Activated CD8-positive, alpha-beta memory T cell treated with anti-CD3 and anti-CD28 coated beads for 4 hours (primary cell): ENCODE results near the gene KCNMA1.
"Not testable (repeated sequence)": the region's sequence is repeated elsewhere in the genome, so short reads cannot be mapped to it uniquely, and the experiment has no call there.

Source experiments
- DNase-seq, 2 donors: peaks; one replicate each; pipeline ENCODE4 v3.0.0-alpha.2; 2020; ENCODE audit warnings: low read depth in 2 of 2

Gene KCNMA1

DNA sequence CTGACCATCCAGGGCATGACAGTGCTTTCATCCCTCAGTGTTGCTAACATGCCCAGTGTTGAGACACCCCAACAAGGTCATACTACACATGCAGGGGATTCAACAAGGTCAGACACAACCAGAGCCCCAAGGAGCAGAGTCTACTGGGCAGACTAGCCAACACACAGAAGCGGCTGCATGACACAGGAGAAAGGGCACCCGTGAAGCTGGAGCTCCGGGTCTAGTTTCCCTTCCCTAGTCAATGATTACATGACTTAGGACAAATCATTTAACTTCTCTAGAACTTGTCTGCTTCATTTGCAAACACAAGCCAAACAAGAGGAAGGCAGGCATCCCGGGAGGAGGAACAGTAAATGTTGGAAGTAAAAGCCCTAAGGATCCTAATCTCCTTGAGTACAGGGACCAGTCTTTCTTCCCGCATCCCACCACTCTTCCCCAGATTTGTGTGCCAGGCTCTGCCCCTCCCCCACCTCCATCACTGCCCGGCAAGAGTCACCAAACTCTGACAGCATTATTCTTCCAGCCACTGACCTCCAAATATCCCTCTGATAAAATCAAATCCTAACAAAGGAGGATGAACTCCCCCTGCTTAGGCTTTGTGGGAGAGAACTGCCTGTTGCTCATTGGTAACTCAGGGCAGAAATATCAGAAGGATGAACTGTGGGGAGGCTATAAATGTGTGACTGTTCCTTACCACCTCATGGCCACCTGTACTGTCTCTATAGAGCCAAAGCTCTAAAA lies 104.3 kb downstream of the KCNMA1 start:
- DNase-seq: no peak

DNA sequence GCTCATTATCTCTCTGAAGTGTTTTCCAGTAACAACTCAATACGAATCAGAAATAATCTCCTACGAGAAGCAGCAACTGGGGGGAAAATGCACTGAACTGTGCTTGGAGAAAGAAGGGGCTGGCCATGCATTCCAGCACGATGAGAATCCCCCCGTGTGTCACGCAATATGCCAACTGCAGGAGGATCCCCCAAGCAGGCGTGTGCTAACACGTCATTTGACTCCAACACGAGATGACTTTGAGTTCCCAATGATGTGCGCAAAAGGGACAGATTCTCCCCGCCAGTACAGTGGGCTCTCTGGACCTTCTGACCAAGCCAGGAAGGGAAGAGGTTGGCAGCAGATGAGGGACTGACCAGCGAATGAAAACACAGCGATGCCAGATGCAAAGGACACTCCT lies 105.5 kb downstream of the KCNMA1 start:
- DNase-seq: no peak

DNA sequence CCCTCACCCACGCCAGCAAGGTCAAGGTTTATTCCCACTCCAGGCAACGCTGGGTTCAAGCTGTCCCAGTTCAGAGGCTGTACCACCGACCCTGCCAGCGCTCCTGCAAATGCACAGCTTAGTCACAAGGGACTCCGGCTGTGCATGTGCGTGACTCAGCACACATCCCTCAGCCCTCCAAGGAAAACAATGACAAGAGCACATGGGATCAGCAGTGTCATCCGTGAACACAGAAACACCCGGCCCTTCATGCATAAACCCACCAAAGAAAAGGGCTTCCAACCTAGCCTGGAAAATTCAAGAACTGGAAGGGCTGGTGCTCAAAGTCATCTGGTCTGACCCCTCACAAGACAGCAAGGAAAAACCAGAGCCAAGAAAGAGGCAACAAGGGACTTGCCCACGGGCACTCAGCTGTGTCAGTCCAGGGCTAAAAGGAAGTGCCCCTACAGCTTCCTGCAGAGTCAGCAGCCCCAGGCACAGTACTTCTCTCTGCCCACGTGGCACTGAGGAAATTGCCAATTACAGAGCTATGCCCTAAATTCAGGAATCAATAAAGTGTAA lies 106.1 kb downstream of the KCNMA1 start:
- no peak for DNase-seq

DNA sequence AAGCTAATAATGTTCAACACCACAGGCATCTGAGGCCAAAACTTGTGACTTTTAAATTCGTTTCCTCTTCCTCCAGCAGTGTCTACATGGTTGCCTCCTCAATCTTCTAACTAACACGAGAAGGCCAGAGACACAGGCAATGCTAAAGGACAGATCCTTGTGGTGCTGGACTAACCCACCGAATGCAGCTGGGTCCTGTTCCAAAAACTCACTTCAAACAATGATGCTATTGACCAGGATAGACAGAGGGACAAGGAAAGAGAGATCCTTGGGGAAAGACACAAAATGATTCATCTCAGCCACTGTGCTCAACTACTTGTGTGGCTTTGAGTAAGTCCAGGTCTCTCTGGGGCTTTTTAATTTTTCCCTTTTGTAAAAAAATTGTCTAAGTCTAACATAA lies 107.6 kb downstream of the KCNMA1 start:
- no peak for DNase-seq

DNA sequence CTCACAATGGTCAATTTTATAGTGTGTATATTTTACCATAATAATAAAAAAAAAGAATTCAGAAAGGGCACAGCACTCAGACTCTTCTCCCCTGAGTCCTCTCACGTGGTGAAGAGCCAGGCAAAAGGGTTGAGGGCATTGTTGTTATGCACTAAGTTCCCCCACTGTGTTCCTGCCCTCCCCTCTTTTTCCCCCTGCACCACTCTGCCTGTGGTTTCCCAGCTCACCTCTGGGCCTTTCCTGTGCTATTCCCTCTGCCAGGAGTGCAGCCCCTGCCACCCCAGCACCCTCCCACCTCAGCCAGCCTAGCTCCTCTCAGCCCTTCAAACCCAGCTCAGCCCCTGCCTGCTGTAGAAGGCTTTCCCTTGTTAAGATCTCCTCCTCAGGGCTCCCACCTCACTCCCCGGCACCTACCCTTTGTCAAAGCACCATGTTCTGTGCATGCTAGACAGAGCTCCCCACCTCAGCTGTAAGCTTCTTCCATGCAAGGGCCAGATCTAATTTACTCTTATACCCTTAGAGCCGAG lies 108.5 kb downstream of the KCNMA1 start:
- no peak for DNase-seq

DNA sequence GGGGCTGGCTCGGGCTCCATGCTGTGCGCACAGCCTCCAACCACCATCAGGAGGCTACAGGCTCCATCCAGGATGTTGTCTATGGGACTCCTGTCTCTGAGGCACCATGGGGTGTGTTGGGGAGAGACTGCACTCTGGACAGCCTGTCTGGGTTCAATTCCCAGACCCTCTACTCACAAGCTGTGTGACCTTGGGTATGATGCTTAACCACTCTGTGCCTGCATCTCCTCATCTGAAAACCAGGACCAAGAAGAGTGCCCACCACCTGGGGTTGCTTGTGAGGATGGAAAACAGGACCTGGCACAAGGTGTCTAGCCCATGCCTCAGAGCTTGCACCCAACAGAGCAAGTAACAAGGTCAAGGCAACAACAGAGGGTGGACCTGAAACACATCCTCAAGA lies 109.8 kb downstream of the KCNMA1 start:
- DNase-seq: no peak

DNA sequence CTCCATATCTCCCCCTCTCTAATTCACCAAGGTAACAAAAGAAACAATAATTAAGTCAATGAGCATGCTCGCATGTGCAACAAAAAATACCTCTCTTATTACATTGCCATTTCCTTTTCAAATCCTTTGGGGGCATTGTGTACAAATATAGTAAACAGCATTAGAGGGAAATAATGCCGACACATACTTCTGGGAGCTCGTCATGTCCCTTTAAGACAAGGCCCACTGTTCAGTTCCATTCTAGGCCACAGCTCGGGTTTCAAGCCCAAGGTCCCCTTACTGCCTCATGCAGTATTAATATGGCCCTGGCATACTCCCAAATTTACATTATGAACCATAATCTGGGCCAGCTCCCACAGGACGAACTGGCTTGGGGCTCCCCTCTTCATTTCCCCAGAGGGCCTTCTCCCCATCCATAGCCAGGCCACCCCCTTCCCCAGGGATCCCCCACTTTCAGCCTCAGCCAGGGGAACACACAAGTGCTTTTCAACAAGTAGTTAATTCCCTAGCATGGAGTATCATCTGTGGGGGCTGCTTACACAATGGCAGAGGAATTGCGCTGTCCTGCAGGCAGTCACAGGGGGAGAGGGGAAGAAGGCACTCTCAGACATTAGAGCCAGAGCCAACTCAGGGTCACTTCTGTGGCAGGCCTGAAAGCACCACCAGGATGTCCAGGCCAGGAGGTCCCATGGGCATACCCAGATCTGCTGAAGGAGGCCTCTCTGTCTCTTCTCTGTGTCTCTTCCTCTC lies 110.6 kb downstream of the KCNMA1 start:
- DNase-seq: no peak

DNA sequence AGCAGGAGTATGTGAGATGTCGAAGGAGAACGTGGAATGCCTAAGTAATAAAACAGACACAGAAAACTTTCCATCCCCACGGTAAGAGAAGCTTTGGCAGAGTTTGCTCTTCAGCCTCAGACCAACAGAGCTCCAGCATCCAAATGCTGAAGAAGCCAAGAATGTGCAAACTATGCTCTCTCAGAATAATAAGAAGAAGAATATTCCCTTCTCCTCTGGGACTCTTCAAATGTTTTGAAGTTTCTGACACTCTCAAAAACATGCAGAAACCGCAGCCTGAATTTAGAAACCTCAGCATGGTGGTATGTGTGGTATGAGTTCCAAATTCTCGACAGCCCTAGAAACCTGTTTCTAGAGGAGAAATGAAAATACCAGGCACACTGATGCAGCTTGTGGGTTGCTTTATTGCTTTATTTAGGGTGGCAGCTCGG lies 113.3 kb downstream of the KCNMA1 start:
- DNase-seq: no peak

DNA sequence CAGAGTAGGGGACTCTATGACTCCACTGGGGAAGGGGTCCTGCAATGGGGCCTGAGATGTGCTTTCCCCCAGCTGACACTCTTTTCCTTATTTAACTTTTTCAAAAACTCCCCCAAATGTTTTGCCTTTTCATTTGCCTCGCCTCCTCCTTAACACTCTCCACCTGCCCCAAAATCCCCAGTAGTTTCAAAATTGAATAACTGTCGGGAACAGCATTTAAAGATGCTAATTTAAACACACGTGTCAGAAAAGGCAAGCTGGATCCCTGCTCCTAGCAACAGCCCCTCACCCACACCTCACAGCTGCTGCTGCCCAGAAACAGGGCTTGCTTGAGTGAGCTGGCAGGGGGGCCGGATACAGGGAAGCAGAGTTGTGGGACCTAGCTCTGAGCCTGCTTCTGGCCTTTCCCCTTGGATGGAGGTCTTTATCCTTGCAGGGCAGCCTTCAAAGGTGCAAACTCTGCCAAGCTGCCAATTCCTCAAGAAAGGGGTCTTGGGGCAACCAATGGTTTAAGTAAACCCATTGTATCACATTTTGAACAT lies 115.3 kb downstream of the KCNMA1 start:
- DNase-seq: no peak

DNA sequence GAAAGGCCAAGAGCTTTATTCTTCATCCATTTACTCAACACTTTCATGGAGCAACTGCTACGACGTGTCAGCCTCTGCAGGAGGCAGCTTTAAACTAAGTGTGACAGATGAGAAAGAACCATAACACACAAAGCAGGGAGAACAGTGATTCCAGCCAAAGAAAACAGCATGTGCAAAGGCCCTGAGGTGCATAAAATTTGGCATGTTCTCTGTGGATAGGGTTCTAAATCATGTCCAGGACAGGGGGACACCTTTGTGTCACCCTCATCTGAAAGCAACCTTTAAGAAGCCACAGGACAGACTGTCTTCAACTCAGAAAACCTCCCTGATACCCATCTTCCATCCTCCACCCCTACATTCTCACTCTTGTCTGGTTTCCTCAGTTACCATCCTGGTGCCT lies 116.6 kb downstream of the KCNMA1 start:
- DNase-seq: no peak

DNA sequence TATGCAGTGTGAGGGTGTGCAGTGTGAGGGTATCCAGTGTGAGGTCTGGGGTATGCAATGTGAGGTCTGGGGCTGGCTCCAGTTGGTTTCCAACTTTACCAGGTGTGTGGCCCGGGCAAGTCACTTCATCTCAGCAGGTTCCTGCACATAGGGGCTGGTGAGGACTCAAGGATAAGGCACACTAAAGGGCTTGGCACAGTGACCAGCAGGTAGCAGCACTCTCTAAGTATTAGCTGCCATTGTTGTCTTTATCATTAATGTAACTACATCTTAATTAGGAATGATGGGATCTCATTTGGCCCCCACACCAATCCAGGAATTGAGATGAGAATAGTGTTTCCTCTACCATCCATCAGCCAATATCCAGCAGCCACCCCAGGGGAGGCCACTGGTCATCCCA lies 117.3 kb downstream of the KCNMA1 start:
- DNase-seq: no peak

DNA sequence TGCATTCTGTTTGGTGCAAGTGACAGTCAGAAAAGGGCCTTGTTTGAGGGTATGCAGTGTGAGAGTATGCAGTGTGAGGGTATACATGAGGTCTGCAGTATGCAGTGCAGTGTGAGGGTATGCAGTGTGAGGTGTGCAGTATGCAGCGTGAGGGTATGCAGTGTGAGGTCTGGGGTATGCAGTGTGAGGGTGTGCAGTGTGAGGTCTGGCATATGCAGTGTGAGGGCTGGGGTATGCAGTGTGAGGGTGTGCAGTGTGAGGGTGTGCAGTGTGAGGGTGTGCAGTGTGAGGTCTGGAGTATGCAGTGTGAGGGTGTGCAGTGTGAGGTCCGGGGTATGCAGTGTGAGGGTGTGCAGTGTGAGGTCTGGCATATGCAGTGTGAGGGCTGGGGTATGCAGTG lies 117.8 kb downstream of the KCNMA1 start:
- not testable (repeated sequence) for DNase-seq

DNA sequence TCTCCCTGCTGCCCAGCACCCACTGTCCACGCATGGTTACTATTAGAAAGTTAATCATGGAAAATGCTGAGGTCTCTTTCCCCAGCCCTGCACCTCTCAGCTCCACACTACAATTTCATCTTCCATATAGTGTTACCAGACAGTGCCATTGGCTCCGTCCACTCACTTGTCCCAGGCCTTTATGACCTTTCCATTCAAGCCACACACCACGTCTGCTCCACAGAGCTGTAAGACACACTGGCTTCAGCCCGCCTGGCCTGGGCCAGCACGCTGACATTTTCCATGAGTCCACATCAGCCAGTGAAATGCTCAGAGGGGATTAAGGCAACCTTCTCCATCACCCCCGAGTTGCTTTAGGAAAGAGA lies 118.7 kb downstream of the KCNMA1 start:
- no peak for DNase-seq

DNA sequence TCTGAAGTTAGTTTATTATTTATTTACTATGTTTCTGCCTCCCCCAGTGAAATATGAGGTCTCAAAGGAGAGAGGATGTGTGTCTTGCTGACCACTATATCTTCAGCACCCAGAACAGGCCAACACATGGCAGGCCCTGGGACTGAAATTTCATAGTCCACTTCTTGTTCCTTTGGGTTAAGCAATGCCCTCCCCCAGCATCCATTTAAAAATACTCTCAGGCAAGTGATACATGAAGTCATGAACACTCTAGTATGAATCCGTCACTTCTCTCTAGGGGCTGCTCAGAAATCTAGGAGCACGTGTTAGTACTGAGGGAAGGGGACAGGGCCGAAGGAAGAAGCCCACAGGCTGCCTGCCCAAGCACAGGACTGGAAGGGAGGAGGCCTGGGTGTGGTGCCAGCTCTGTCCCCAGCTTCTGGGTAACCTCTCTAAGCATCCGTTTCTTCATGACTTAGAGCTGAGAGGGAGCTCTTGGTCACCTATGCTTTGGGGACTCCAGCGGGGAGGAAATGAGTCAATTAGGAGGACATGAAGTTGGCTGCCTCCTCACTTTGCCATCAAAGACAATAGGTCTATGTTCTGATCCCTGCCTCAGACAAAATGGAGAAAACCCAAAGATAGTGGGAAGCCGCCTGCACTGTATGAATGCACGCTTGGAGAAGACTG lies 119.2 kb downstream of the KCNMA1 start:
- DNase-seq: no peak

DNA sequence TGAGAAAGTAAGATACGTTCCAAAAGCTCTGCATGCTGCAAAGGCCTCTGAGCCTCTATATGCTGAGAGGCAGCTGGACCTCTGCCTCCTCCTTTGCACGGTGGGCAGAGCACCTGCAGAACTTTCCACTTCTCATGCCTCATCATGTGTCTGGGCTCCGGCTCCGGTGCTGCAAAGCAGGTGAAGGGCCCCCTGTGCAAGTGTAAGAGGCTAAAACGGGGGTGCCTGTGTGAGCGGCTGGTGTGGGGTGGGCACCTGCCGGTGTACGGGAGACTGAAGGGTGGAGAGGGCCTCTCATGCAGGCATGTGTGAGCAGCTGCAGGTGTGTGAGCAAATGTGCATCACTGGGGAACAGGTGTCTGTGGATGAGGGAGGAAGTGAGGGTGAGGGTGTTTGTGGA lies 121.0 kb downstream of the KCNMA1 start:
- no peak for DNase-seq

DNA sequence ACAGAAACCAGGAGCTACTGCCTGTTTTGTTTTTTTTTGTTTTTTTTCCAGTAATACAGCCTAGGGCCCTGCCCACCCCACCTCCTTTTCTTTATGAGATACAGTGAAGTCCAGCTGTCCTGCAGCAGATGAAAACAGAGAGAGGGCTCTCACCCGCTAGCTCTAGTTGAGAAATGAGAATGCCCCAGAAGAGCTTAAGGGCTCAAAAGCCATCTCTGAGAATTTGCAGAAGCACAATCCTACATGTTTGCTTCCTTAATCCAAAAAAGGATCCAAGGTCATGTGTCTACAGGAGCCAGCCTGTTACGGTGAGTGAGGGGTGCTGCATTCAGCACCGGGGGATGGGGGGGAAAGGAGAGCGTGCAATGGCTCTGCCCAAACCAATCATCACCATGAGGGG lies 122.7 kb downstream of the KCNMA1 start:
- DNase-seq: no peak

DNA sequence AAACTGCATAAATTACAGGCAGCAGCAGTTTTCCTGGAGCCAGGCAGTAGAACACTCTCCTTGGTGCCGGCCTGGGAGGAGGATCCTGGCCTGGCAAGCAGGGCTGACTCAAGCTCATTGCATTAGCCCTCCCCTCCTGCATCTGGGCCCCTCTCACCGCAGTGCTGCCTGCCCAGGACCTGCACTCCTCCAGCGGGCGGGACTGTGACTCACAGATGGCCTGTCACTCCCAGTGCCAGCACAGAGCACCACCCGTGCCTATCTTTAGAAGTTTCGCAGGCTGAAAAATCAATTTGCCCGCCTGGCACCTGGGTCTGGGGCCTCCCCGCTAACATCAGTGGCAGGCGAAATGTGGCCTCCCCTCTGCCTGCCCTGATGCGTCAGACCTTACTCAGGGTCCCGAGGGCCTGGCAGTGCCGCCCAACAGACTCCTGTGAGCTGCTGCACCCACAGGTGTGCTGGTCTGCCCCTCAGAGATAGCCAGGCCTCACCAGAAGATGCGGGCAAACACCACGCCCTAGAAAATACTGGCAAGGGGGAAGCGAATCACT lies 123.8 kb downstream of the KCNMA1 start:
- DNase-seq: no peak

DNA sequence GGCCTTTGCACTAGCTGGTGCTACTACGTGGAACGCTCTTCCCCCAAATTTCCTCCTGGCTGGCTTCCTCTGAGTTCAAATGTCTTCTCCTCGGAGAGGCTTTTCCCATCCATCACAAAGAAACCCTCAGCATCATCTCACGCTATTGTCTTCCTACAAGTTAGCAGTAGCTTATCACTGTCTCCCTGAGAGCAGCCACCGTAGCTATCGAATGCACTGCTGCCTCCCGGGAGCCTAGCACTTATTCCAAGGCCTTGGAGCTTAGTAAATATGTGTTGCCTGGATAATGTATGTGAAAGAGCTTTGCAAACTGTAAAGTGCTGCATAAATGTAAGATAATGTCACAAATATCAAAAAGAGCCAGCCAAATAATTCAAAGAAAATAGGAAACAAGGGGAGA lies 124.4 kb downstream of the KCNMA1 start:
- DNase-seq: no peak

DNA sequence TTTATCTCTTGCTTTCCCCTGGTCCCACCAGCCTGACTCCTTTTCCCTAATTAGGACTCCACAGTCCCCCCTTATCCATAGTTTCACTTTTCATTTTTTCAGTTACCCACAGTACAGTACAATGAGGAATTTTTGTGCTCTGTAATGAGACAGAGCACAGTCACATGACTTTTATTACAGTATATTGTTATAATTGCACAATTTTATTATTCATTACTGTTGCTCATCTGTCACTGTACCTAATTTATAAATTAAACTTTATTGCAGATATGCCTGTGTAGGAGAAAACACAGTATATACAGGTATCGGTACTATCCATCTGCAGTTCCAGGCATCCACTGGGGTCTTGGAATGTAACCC lies 125.4 kb downstream of the KCNMA1 start:
- DNase-seq: no peak

DNA sequence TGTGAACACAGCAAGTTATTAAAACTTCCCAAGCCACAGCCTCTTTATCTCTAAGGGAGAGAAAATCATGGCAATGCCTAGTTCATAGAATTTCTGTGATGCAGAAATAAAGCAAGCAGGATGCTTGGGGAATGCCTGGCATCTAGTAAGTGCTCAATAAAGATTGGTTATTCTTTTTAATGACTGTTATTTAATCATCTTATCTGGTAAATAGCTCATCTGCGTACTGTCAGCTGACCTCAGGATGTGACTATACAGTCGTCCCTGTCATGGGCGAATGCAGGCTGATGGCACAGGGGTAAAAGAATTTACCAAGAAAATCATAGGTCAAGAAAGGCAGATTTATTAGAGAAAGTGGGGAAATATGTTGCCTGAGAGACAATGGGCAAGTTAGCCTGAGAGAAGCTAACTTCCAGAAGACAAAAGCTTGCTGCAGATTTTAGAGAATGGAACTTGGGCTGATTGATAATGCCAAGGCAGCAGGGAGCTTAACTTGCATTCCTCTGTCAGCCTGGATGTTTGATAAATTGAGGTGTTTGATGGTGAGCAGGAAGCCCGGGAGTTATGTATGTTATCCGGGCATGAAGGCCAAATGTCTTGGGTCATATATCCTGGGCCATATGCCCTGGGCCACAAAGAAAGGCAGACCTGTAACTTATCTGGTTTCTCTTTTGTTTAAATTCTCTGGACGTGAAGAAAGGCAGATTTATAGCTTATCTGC lies 126.0 kb downstream of the KCNMA1 start:
- DNase-seq: no peak

DNA sequence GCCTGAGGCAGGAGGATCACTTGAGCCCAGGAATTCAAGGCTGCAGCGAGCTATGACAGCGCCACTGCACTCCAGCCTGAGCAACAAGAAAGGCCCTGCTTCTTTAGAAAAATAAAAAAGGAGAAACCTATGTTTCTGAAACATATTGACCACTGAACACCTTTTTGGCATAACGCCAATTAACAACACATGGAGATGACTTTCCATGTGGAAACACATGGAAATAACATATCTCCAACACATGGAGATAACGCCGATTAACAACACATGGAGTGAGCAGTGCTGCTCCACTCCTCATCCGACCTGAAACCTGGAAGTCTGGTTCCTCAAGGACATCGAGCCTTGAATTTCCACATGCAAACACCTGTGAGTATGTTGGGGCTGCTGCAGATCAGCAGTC lies 126.9 kb downstream of the KCNMA1 start:
- DNase-seq: no peak
